ENCODE data around the gene NEFH. TPM values are rescaled to one million over a fixed set of nuclear protein-coding genes. Genes with fewer than 3 reads are reported as not detected.

NEFH gene
- total RNA-seq, 1 experiment from 2014 or later = 22.0 TPM

GRCh38 chr22:29531419-29531818, 51.4 kb downstream of the NEFH start:
- Histone ChIP-seq H3K36me3 (ENCODE audit: insufficient read depth, low read length, poor library complexity, severe bottlenecking) (peaks cover 82% of the 10 kb centered on the region), H3K27ac (ENCODE audit: low read depth, low read length, poor library complexity, severe bottlenecking) (no peak overlapping the region), H3K4me3 (ENCODE audit: low read depth, low read length, poor library complexity, severe bottlenecking) (no peak overlapping the region), H3K4me1 (ENCODE audit: insufficient read depth, low read length, poor library complexity, severe bottlenecking) (no peaks in the 10 kb centered on the region), H3K9me3 (ENCODE audit: low read depth, low read length, poor library complexity, severe bottlenecking) (no peaks in the 10 kb centered on the region), H3K27me3 (replicated peaks; ENCODE audit: insufficient read depth, low read depth, low read length, poor library complexity) (no peaks in the 10 kb centered on the region)
- BruUV-seq (replicated peaks) = no TSS peak
- no peak for TF ChIP-seq EZH2 (IDR thresholded peaks at IDR 0.05; ENCODE audit: borderline replicate concordance, low read depth, low read length, poor library complexity, severe bottlenecking)
- TF ChIP-seq, protein P1, sequence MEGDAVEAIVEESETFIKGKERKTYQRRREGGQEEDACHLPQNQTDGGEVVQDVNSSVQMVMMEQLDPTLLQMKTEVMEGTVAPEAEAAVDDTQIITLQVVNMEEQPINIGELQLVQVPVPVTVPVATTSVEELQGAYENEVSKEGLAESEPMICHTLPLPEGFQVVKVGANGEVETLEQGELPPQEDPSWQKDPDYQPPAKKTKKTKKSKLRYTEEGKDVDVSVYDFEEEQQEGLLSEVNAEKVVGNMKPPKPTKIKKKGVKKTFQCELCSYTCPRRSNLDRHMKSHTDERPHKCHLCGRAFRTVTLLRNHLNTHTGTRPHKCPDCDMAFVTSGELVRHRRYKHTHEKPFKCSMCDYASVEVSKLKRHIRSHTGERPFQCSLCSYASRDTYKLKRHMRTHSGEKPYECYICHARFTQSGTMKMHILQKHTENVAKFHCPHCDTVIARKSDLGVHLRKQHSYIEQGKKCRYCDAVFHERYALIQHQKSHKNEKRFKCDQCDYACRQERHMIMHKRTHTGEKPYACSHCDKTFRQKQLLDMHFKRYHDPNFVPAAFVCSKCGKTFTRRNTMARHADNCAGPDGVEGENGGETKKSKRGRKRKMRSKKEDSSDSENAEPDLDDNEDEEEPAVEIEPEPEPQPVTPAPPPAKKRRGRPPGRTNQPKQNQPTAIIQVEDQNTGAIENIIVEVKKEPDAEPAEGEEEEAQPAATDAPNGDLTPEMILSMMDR (conservative IDR thresholded peaks at IDR 0.05; ENCODE audit: low read depth, low read length) = no peak
- CTCF ChIA-PET = no interaction called here
- no peak for DNase-seq (ENCODE audit: low spot score)
- POLR2A ChIA-PET (ENCODE audit: low non-redundant PET) = interaction anchor here (0.6 kb wide), 2 partner anchors 53 to 57 kb away, joined by 10 to 32 read pairs; no protein-coding TSS in a partner anchor
- intact Hi-C loops (cut with micrococcal nuclease; ENCODE audit: unreplicated experiment) = no loop called here

DNA sequence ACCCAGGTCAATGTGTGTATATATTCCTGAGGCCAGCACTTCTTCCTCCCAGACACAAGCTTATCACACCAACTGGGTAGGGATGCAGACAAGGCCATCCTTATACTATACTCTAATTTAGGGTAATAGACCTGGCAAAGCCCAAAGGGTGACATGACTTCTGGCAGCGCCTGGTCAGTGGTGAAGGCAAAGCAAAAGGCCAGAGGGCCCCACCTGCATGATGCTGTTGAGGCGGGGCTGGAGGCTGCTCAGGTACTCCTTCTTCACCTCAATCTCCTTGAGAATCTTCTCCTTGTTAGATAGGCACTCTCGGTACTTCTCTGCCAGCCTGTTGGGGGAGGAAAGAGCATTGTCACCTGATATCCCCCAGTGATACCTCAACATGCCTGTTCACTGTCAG, 56.4 kb downstream of the NEFH start:
- TF ChIP-seq, protein P1 (conservative IDR thresholded peaks at IDR 0.05; ENCODE audit: low read depth, low read length) = no peak
- TF ChIP-seq EZH2 (IDR thresholded peaks at IDR 0.05; ENCODE audit: borderline replicate concordance, low read depth, low read length, poor library complexity, severe bottlenecking) = no peak
- intact Hi-C loops (cut with micrococcal nuclease; ENCODE audit: unreplicated experiment) = no loop called here
- Histone ChIP-seq H3K4me3 (ENCODE audit: low read depth, low read length, poor library complexity, severe bottlenecking) (no peak overlapping the region), H3K4me1 (ENCODE audit: insufficient read depth, low read length, poor library complexity, severe bottlenecking) (no peaks in the 10 kb centered on the region), H3K27ac (ENCODE audit: low read depth, low read length, poor library complexity, severe bottlenecking) (no peak overlapping the region), H3K36me3 (ENCODE audit: insufficient read depth, low read length, poor library complexity, severe bottlenecking) (peaks cover 71% of the 10 kb centered on the region), H3K27me3 (replicated peaks; ENCODE audit: insufficient read depth, low read depth, low read length, poor library complexity) (no peaks in the 10 kb centered on the region), H3K9me3 (ENCODE audit: low read depth, low read length, poor library complexity, severe bottlenecking) (no peaks in the 10 kb centered on the region)
- POLR2A ChIA-PET (ENCODE audit: low non-redundant PET) = no interaction called here
- no peak for DNase-seq (ENCODE audit: low spot score)
- BruUV-seq (replicated peaks) = no TSS peak
- CTCF ChIA-PET = no interaction called here

GRCh38 chr22:29539105-29539504, 59.1 kb downstream of the NEFH start:
- DNase-seq (ENCODE audit: low spot score) = no peak
- no peaks in the 10 kb centered on the region for H3K4me1 ChIP-seq (ENCODE audit: insufficient read depth, low read length, poor library complexity, severe bottlenecking)
- BruUV-seq (replicated peaks) = no TSS peak
- ChIA-PET POLR2A (ENCODE audit: low non-redundant PET) (no interaction called here), CTCF (no interaction called here)
- no peaks in the 10 kb centered on the region for H3K9me3 ChIP-seq (ENCODE audit: low read depth, low read length, poor library complexity, severe bottlenecking)
- no peaks in the 10 kb centered on the region for H3K27me3 ChIP-seq (replicated peaks; ENCODE audit: insufficient read depth, low read depth, low read length, poor library complexity)
- peaks cover 69% of the 10 kb centered on the region for H3K36me3 ChIP-seq (ENCODE audit: insufficient read depth, low read length, poor library complexity, severe bottlenecking)
- no peak overlapping the region for H3K4me3 ChIP-seq (ENCODE audit: low read depth, low read length, poor library complexity, severe bottlenecking)
- H3K27ac ChIP-seq (ENCODE audit: low read depth, low read length, poor library complexity, severe bottlenecking) = no peak overlapping the region
- TF ChIP-seq, protein P1 (conservative IDR thresholded peaks at IDR 0.05; ENCODE audit: low read depth, low read length) = no peak
- no peak for TF ChIP-seq EZH2 (IDR thresholded peaks at IDR 0.05; ENCODE audit: borderline replicate concordance, low read depth, low read length, poor library complexity, severe bottlenecking)
- intact Hi-C loops (cut with micrococcal nuclease; ENCODE audit: unreplicated experiment) = no loop called here

Other genes with a start within 250 kb of the NEFH start
- gene RHBDD3, start 212.2 kb upstream of the NEFH start, total RNA-seq (2021) = 77.7 and 84.0 TPM in 2 replicates
- 348 and 358 TPM in 2 replicates for gene EWSR1, start 211.9 kb upstream of the NEFH start, total RNA-seq (2021)
- gene GAS2L1, start 173.6 kb upstream of the NEFH start, total RNA-seq (2021) = 22.7 TPM in 2 replicates
- 0.68 TPM in 1 of 2 replicates, not detected in the other for gene RASL10A, start 164.5 kb upstream of the NEFH start, total RNA-seq (2021)
- gene AP1B1, start 91.6 kb upstream of the NEFH start, total RNA-seq (2021) = 68.1 and 75.2 TPM in 2 replicates
- gene RFPL1, start 41.6 kb upstream of the NEFH start, total RNA-seq (2021) = not detected in 2 replicates
- gene THOC5, start 73.5 kb downstream of the NEFH start, total RNA-seq (2021) = 101 and 113 TPM in 2 replicates
- 49.7 and 75.2 TPM in 2 replicates for gene NIPSNAP1, start 100.9 kb downstream of the NEFH start, total RNA-seq (2021)
- 40.5 and 44.6 TPM in 2 replicates for gene NF2, start 123.4 kb downstream of the NEFH start, total RNA-seq (2021)
- not detected in 2 replicates for gene CABP7, start 239.8 kb downstream of the NEFH start, total RNA-seq (2021)

All from A673 (cell line).